T-cell (primary cell): Measurements from ENCODE around the gene PITPNM2. TPM values are rescaled to one million over a fixed set of nuclear protein-coding genes. Genes with fewer than 3 reads are reported as not detected.
A peak's percentile ranks its signal among the peaks of the same experiment; 100 is the strongest.

ENCODE experiments used
- ATAC-seq, 4 experiments: fragments of 200-7000 bp in 3 of 4; fragments of 150-1000 bp in 1 of 4; cut with Tn5 transposase; replicated peaks in 1 of 4; 1 replicate in 3 of 4; 2 replicates in 1 of 4; pipeline ENCODE4 v1.10.0; 2021; ENCODE audit warnings: moderate library complexity in 3 of 4, mild to moderate bottlenecking in 2 of 4, moderate number of reproducible peaks in 1 of 4
- CTCF ChIA-PET, 2 donors: fragments of 300-600 bp; sonication (Branson Sonifier 250); formaldehyde crosslinking; loops; one replicate each; lab custom pipeline; 2022; ENCODE audit warnings: antibody characterized with exemption in 2 of 2; lab: Charles Lee
- POLR2A ChIA-PET, 2 donors: fragments of 300-600 bp; sonication (Branson Sonifier 250); formaldehyde crosslinking; loops; one replicate each; lab custom pipeline; 2022; ENCODE audit warnings: antibody characterized with exemption in 2 of 2; lab: Charles Lee
- DNase-seq, 35 experiments: peaks; one replicate each; pipeline versions ENCODE4 v3.0.0 to v3.0.0-alpha.2; 2013 to 2023
- H3K27ac ChIP-seq: one replicate; pipeline ENCODE4 v1.5.1; 2013; ENCODE audit warnings: low read length
- H3K27me3 ChIP-seq, 2 experiments: replicated peaks in 1 of 2; 1 replicate in 1 of 2; 2 replicates in 1 of 2; pipeline versions ENCODE4 v1.6.1 to v1.7.0; 2013; ENCODE audit warnings: low read length in 1 of 2, mixed read lengths in 1 of 2; ENCODE audit not compliant: control insufficient read depth in 2 of 2, insufficient read depth in 2 of 2; ENCODE audit errors: extremely low read depth in 1 of 2
- H3K36me3 ChIP-seq, 2 donors: 1 replicate in 1 of 2; 2 replicates in 1 of 2; pipeline versions ENCODE4 v1.6.1 to v1.7.0; 2013; ENCODE audit warnings: low read length in 1 of 2; ENCODE audit not compliant: control insufficient read depth in 2 of 2, insufficient read depth in 1 of 2; ENCODE audit errors: extremely low read depth in 1 of 2
- H3K4me1 ChIP-seq, 2 experiments: 1 replicate in 1 of 2; 2 replicates in 1 of 2; pipeline versions ENCODE4 v1.6.1 to v1.7.0; 2013; ENCODE audit warnings: low read length in 2 of 2, mixed read lengths in 1 of 2; ENCODE audit not compliant: insufficient read depth in 2 of 2, control insufficient read depth in 1 of 2; ENCODE audit errors: extremely low read depth in 1 of 2
- H3K4me3 ChIP-seq, 2 donors: 1 replicate in 1 of 2; 2 replicates in 1 of 2; pipeline versions ENCODE4 v1.5.1 to v1.7.0; 2013; ENCODE audit warnings: mild to moderate bottlenecking in 2 of 2, low read length in 1 of 2, moderate library complexity in 1 of 2; ENCODE audit not compliant: control insufficient read depth in 1 of 2; ENCODE audit errors: extremely low read depth in 1 of 2
- H3K9me3 ChIP-seq: 2 replicates; pipeline ENCODE4 v1.7.0; 2013
- H3K27ac Mint-ChIP-seq, 2 donors: one replicate each; pipeline ENCODE4 v1.8.0; 2020 to 2021; ENCODE audit warnings: mild to moderate bottlenecking in 2 of 2, mixed read lengths in 2 of 2
- H3K27me3 Mint-ChIP-seq, 2 donors: one replicate each; pipeline ENCODE4 v1.8.0; 2021 to 2022; ENCODE audit warnings: mixed read lengths in 2 of 2
- H3K36me3 Mint-ChIP-seq: one replicate; pipeline ENCODE4 v1.8.0; 2021; ENCODE audit warnings: mixed read lengths
- H3K4me1 Mint-ChIP-seq, 3 donors: one replicate each; pipeline ENCODE4 v1.8.0; 2020 to 2022; ENCODE audit warnings: mixed read lengths in 3 of 3, mild to moderate bottlenecking in 1 of 3
- H3K4me3 Mint-ChIP-seq, 3 donors: one replicate each; pipeline ENCODE4 v1.8.0; 2020 to 2022; ENCODE audit warnings: mild to moderate bottlenecking in 3 of 3, mixed read lengths in 3 of 3, moderate library complexity in 3 of 3
- H3K9me3 Mint-ChIP-seq, 3 donors: one replicate each; pipeline ENCODE4 v1.8.0; 2020 to 2022; ENCODE audit warnings: mixed read lengths in 3 of 3
- WGBS: methylation state at CpG from one replicate; pipeline ENCODE4 v1.1.5; 2013; ENCODE audit warnings: missing lambda C conversion rate; ENCODE audit not compliant: insufficient coverage; 5-methylcytosine and 5-hydroxymethylcytosine counted together
- total RNA-seq, 35 experiments: library from RNA in 6 of 35; stranded (reverse) in 6 of 35; fragments of 120-200 nt in 1 of 35; gene quantifications; one replicate each; pipeline versions ENCODE4 v1.2.1 to v1.2.4 and lab custom pipeline; 2013 to 2026

PITPNM2 gene
- total RNA-seq, 5 donors from 2014 or later (not counting 1 experiment from before 2014, with no cell fraction given) = 32.0 to 56.5 (median 34.8) TPM

GRCh38 chr12:123119808-123120207 is 31.1 kb downstream of the PITPNM2 start:
- 13% methylated on average over 3 of the region's 7 CpGs for WGBS
- Histone ChIP-seq H3K4me3 (no peak overlapping the region), H3K27ac (peak overlapping the region; percentile 63), H3K27me3 (no peaks in the 10 kb centered on the region), H3K9me3 (no peaks in the 10 kb centered on the region), H3K36me3 (no peaks in the 10 kb centered on the region), H3K4me1 (peaks cover 55 to 80% of the 10 kb centered on the region in 2 experiments)
- ChIA-PET CTCF (no interaction called here), POLR2A (interaction anchor here in 1 of 2 donors (0.5 to 1.0 kb wide), 2 partner anchors 13 to 33 kb away, joined by 3 to 8 read pairs; no protein-coding TSS in a partner anchor)
- peak; percentile 29 to 61 (median 39) for ATAC-seq
- no peaks in the 10 kb centered on the region for H3K27me3 Mint-ChIP-seq
- peak overlapping the region in 1 of 3 donors; percentile 73 for H3K4me3 Mint-ChIP-seq
- peaks cover 74 to 79% (median 76%) of the 10 kb centered on the region in 3 donors for H3K4me1 Mint-ChIP-seq
- no peaks in the 10 kb centered on the region for H3K9me3 Mint-ChIP-seq
- peak overlapping the region; percentile 95 to 98 for H3K27ac Mint-ChIP-seq
- no peaks in the 10 kb centered on the region for H3K36me3 Mint-ChIP-seq
- DNase-seq = peak in 21 of 35 experiments; percentile 6 to 54 (median 23)

- H3K36me3 Mint-ChIP-seq = no peaks in the 10 kb centered on the region
- CTCF ChIA-PET = no interaction called here
- peaks cover 57 to 85% of the 10 kb centered on the region in 2 experiments for H3K4me1 ChIP-seq
- ATAC-seq = no peak
- H3K27me3 Mint-ChIP-seq = no peaks in the 10 kb centered on the region
- no peak overlapping the region for H3K4me3 ChIP-seq
- no peaks in the 10 kb centered on the region for H3K9me3 ChIP-seq
- H3K36me3 ChIP-seq = no peaks in the 10 kb centered on the region
- peaks cover 84 to 90% (median 88%) of the 10 kb centered on the region in 3 donors for H3K4me1 Mint-ChIP-seq
- H3K4me3 Mint-ChIP-seq = no peak overlapping the region
- peak overlapping the region; percentile 17 to 81 for H3K27ac Mint-ChIP-seq
- POLR2A ChIA-PET = interaction anchor here in 1 of 2 donors (0.5 kb wide), 1 partner anchor 720 kb away, joined by 4 read pairs; no protein-coding TSS in a partner anchor
- no peak for DNase-seq
- H3K27me3 ChIP-seq = no peaks in the 10 kb centered on the region
- H3K27ac ChIP-seq = no peak overlapping the region
- 89% methylated on average over 1 of the region's 8 CpGs for WGBS
- no peaks in the 10 kb centered on the region for H3K9me3 Mint-ChIP-seq
These were observed 32.4 kb downstream of the PITPNM2 start for GRCh38 chr12:123118497-123118896.

- Mint-ChIP-seq H3K36me3 (no peaks in the 10 kb centered on the region), H3K4me1 (peaks cover 70 to 88% (median 72%) of the 10 kb centered on the region in 3 donors), H3K27ac (peak overlapping the region; percentile 94), H3K9me3 (no peaks in the 10 kb centered on the region), H3K27me3 (no peaks in the 10 kb centered on the region), H3K4me3 (peak overlapping the region; percentile 2 to 66 (median 18))
- ATAC-seq (peak; percentile 68 to 85 (median 74)), DNase-seq (peak in 22 of 35 experiments; percentile 12 to 70 (median 32))
- Histone ChIP-seq H3K36me3 (no peaks in the 10 kb centered on the region), H3K27me3 (no peaks in the 10 kb centered on the region), H3K4me3 (no peak overlapping the region), H3K9me3 (no peaks in the 10 kb centered on the region), H3K27ac (peak overlapping the region; percentile 42), H3K4me1 (peaks cover 31 to 67% of the 10 kb centered on the region in 2 experiments)
- CTCF ChIA-PET = interaction anchor here (0.6 kb wide), 2 partner anchors 10 to 239 kb away, joined by 3 read pairs; no protein-coding TSS in a partner anchor
- 80% methylated on average over 2 of the region's 8 CpGs for WGBS
- POLR2A ChIA-PET = interaction anchor here in 1 of 2 donors (0.5 kb wide), 1 partner anchor 12 kb away, joined by 6 read pairs; no protein-coding TSS in a partner anchor
These were observed 35.3 kb downstream of the PITPNM2 start for GRCh38 chr12:123115409-123116121.

GRCh38 chr12:123114304-123115083 is 36.4 kb downstream of the PITPNM2 start:
- peaks cover 21 to 56% of the 10 kb centered on the region in 2 experiments for H3K4me1 ChIP-seq
- no peak for DNase-seq
- H3K36me3 Mint-ChIP-seq = peaks cover under 1% of the 10 kb centered on the region
- H3K9me3 Mint-ChIP-seq = no peaks in the 10 kb centered on the region
- no peak overlapping the region for H3K4me3 ChIP-seq
- H3K4me1 Mint-ChIP-seq = peaks cover 59 to 82% (median 61%) of the 10 kb centered on the region in 3 donors
- no peaks in the 10 kb centered on the region for H3K27me3 Mint-ChIP-seq
- peak overlapping the region; percentile 94 for H3K27ac Mint-ChIP-seq
- 76% methylated on average over 12 of the region's 13 CpGs for WGBS
- no peaks in the 10 kb centered on the region for H3K9me3 ChIP-seq
- ATAC-seq = peak in 1 of 4 experiments; percentile 28
- peak overlapping the region; percentile 42 for H3K27ac ChIP-seq
- peaks cover 0 to 6% of the 10 kb centered on the region in 2 donors for H3K36me3 ChIP-seq
- ChIA-PET POLR2A (interaction anchor here (0.6 kb wide), 3 partner anchors 19 to 846 kb away, joined by 4 read pairs; no protein-coding TSS in a partner anchor), CTCF (no interaction called here)
- no peaks in the 10 kb centered on the region for H3K27me3 ChIP-seq
- peak overlapping the region in 2 of 3 donors; percentile 15 to 66 for H3K4me3 Mint-ChIP-seq

- peaks cover 0 to 9% of the 10 kb centered on the region in 2 donors for H3K36me3 ChIP-seq
- 77% methylated on average over 7 of the region's 8 CpGs for WGBS
- no peaks in the 10 kb centered on the region for H3K27me3 Mint-ChIP-seq
- no peaks in the 10 kb centered on the region for H3K9me3 Mint-ChIP-seq
- H3K4me3 Mint-ChIP-seq = no peak overlapping the region
- no peak overlapping the region for H3K4me3 ChIP-seq
- H3K27me3 ChIP-seq = no peaks in the 10 kb centered on the region
- POLR2A ChIA-PET = no interaction called here
- CTCF ChIA-PET = no interaction called here
- peaks cover 9% of the 10 kb centered on the region for H3K36me3 Mint-ChIP-seq
- peaks cover 59 to 77% (median 60%) of the 10 kb centered on the region in 3 donors for H3K4me1 Mint-ChIP-seq
- ATAC-seq (no peak), DNase-seq (no peak)
- no peak overlapping the region for H3K27ac ChIP-seq
- no peaks in the 10 kb centered on the region for H3K9me3 ChIP-seq
- H3K4me1 ChIP-seq = peaks cover 21 to 56% of the 10 kb centered on the region in 2 experiments
- no peak overlapping the region for H3K27ac Mint-ChIP-seq
These were observed 37.9 kb downstream of the PITPNM2 start for GRCh38 chr12:123113026-123113425.
